ENCODE data around the gene APBB2. TPM values are rescaled to one million over a fixed set of nuclear protein-coding genes. Genes with fewer than 3 reads are reported as not detected.

Gene APBB2
- total RNA-seq, 1 donor from 2014 or later: 63.2 TPM

DNA sequence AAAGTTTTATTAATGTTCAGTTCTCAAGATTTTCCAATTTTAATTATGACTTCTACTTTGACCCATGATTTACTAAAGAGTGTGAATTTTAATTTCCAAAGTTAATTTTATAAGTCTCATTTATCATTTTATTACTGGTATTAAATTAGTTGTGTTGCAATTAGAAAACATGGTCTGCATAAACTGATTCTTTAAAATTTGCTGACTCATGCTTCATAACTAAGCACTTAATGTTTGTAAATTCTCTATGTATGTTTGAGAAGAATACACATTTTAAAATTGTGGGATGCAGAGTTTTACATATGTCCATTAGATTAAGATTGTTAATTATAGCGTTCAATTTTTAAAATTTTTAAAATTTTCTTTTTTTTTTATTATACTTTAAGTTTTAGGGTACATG, 22.2 kb upstream of the APBB2 start:
- DNase-seq (ENCODE audit: low spot score in 2 of 2, unreplicated experiment in 2 of 2): no peak
- Mint-ChIP-seq H3K36me3 (no peaks in the 10 kb centered on the region), H3K27ac (no peak overlapping the region), H3K27me3 (ENCODE audit: low read depth) (no peaks in the 10 kb centered on the region), H3K9me3 (peaks cover 8% of the 10 kb centered on the region), H3K4me3 (no peak overlapping the region), H3K4me1 (no peaks in the 10 kb centered on the region)
- TF ChIP-seq, protein P1, sequence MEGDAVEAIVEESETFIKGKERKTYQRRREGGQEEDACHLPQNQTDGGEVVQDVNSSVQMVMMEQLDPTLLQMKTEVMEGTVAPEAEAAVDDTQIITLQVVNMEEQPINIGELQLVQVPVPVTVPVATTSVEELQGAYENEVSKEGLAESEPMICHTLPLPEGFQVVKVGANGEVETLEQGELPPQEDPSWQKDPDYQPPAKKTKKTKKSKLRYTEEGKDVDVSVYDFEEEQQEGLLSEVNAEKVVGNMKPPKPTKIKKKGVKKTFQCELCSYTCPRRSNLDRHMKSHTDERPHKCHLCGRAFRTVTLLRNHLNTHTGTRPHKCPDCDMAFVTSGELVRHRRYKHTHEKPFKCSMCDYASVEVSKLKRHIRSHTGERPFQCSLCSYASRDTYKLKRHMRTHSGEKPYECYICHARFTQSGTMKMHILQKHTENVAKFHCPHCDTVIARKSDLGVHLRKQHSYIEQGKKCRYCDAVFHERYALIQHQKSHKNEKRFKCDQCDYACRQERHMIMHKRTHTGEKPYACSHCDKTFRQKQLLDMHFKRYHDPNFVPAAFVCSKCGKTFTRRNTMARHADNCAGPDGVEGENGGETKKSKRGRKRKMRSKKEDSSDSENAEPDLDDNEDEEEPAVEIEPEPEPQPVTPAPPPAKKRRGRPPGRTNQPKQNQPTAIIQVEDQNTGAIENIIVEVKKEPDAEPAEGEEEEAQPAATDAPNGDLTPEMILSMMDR (IDR thresholded peaks at IDR 0.05; ENCODE audit: unreplicated experiment): no peak

DNA sequence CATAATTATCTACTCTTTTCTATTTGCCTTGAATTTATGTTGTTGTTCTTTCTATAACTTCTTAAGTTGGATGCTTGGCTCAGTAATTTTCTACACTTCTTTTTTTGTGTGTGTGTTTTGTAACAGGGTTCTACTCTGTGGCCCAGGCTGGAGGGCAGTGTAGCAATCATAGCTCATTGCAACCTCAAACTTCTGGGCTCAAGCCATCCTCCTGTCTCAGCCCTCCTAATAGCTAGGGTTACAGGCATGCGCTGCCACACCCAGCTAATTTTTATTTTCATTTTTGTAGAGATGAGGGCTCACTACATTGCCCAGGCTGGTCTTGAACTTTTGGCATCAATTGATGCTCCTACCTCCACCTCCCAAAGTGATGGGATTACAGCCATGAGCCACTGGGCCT, 21.7 kb upstream of the APBB2 start:
- no peak overlapping the region for H3K27ac Mint-ChIP-seq
- DNase-seq (ENCODE audit: low spot score in 2 of 2, unreplicated experiment in 2 of 2): no peak
- no peaks in the 10 kb centered on the region for H3K36me3 Mint-ChIP-seq
- H3K4me3 Mint-ChIP-seq: no peak overlapping the region
- TF ChIP-seq, protein P1 (IDR thresholded peaks at IDR 0.05; ENCODE audit: unreplicated experiment): no peak
- no peaks in the 10 kb centered on the region for H3K4me1 Mint-ChIP-seq
- peaks cover 8% of the 10 kb centered on the region for H3K9me3 Mint-ChIP-seq
- no peaks in the 10 kb centered on the region for H3K27me3 Mint-ChIP-seq (ENCODE audit: low read depth)

- Mint-ChIP-seq H3K4me1 (no peaks in the 10 kb centered on the region), H3K36me3 (no peaks in the 10 kb centered on the region), H3K27me3 (ENCODE audit: low read depth) (no peaks in the 10 kb centered on the region), H3K9me3 (peaks cover 3% of the 10 kb centered on the region), H3K4me3 (no peak overlapping the region), H3K27ac (no peak overlapping the region)
- TF ChIP-seq, protein P1 (IDR thresholded peaks at IDR 0.05; ENCODE audit: unreplicated experiment): no peak
- DNase-seq (ENCODE audit: low spot score in 2 of 2, unreplicated experiment in 2 of 2): no peak
Observed at GRCh38 chr4:41232856-41233255, 18.5 kb upstream of the APBB2 start.

GRCh38 chr4:41232406-41232805, 18.1 kb upstream of the APBB2 start:
- no peak for DNase-seq (ENCODE audit: low spot score in 2 of 2, unreplicated experiment in 2 of 2)
- no peaks in the 10 kb centered on the region for H3K27me3 Mint-ChIP-seq (ENCODE audit: low read depth)
- H3K4me3 Mint-ChIP-seq: no peak overlapping the region
- no peak overlapping the region for H3K27ac Mint-ChIP-seq
- H3K4me1 Mint-ChIP-seq: no peaks in the 10 kb centered on the region
- no peaks in the 10 kb centered on the region for H3K36me3 Mint-ChIP-seq
- peaks cover under 1% of the 10 kb centered on the region for H3K9me3 Mint-ChIP-seq
- TF ChIP-seq, protein P1 (IDR thresholded peaks at IDR 0.05; ENCODE audit: unreplicated experiment): no peak

GRCh38 chr4:41227902-41228301, 13.6 kb upstream of the APBB2 start:
- TF ChIP-seq, protein P1 (IDR thresholded peaks at IDR 0.05; ENCODE audit: unreplicated experiment): no peak
- no peaks in the 10 kb centered on the region for H3K27me3 Mint-ChIP-seq (ENCODE audit: low read depth)
- no peak overlapping the region for H3K27ac Mint-ChIP-seq
- H3K4me1 Mint-ChIP-seq: peaks cover 2% of the 10 kb centered on the region
- no peaks in the 10 kb centered on the region for H3K9me3 Mint-ChIP-seq
- DNase-seq (ENCODE audit: low spot score in 2 of 2, unreplicated experiment in 2 of 2): no peak
- no peak overlapping the region for H3K4me3 Mint-ChIP-seq
- no peaks in the 10 kb centered on the region for H3K36me3 Mint-ChIP-seq
